HG02970 (cell line): Measurements from ENCODE around the gene DZANK1.
"Not testable (repeated sequence)": the region's sequence is repeated elsewhere in the genome, so short reads cannot be mapped to it uniquely, and the experiment has no call there.

Experiments
- ATAC-seq: cut with Tn5 transposase; IDR thresholded peaks from one replicate; pipeline ENCODE4 v1.9.1; 2021; ENCODE audit warnings: mild to moderate bottlenecking, moderate library complexity, moderate number of reproducible peaks; ENCODE audit not compliant: unreplicated experiment, low FRiP score

DZANK1 gene

DNA sequence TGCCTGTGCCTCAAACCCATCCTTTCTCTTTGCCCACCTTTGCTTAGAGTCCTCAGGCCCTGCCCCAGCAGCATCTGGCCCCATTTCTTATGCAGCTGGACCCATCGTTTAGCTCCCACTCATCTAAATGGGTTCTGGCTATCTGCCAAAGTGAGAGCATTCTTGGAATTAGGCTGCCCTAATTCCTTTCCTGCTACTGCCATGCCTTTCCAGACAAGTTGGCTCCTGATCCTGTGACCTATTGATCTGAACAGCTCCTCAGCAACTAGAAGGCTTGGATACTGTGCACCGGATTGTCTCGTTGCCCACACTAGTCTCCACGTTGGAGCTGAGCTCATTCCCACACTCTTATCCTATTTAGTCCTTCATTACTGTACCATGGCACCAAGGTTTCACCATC is 22.9 kb downstream of the DZANK1 start:
- no peak for ATAC-seq

DNA sequence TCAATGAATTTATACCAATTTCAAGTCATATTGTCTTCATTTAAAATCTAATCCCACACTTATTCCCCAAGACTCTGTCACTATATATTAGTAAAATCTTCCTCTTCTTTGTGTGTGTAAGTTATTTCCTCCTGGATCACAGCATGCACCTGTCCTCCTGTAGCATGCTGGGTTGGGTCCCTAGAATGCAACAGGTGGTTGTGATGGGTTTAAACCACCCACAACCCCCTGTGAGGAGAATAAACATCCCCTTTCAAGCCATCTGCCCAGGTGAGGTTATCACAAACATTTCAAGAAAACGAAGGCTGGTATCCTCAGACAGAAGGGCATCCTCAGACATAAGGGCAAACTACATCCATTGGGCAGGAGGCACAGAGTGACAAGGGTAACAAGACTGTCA is 26.4 kb downstream of the DZANK1 start:
- ATAC-seq: no peak

DNA sequence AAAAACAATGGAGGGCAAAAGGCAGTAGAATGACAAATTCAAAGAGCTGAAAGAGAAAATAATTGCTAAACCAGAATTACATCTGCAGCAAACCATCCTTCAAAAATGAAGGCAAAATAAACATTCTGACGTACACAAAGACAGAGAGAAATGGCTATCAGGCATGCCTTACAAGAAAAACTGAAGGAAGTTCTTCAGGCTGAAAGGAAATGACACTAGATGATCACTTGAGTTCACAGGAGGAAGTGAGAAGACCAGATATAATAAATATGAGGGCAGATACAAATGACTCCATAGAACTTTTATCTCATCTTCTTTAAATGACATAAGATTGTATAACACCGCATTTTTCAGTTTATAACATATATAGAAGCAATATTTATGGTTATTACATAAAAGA is 30.0 kb downstream of the DZANK1 start:
- ATAC-seq: no peak

DNA sequence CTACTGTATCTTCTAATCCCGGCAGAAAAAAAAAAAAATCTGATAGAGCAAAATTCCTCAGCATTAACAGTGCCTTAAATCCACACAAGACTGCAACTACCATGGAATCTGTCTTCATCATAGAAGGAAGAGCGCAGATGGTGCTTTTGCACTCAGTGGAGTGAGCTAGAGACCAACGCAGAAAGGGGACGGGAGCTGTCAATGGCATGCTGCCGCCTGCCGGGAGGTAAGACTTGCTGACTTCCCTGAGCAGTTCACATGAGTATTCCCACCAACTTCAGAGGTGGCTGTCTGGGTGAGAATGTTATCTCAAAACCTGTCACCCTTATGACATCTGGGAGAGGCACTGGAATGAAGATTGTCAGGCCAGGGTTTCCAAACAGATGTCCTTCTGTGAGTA is 35.6 kb downstream of the DZANK1 start:
- ATAC-seq: no peak

DNA sequence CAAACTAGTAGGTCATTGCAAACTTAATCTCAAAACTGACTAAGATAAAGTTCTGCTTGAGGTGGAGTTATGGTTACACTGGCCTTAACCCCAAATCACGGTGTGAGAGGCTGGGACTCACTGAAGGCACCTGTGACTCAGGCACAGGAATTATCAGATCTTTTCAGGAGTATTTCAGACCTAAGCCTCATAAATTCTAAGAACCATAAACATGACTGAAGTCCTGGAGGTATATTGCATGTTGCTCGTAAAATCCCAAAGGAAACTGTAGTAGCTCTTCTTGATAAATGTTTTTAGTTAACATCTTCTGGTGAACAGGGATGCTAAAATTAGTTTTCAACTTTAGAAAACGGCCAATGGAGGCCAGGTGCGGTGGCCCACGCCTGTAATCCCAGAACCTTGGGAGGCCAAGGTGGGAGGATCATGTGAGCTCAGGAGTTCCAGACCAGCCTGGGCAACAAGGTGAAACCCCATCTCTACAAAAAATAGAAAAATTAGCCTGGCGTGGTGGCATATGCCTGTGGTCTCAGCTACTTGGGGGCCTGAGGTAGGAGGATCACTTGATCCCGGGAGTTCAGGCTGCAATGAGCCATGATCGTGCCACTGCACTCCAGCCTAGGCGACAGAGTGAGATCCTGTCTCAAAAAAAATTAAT is 36.5 kb downstream of the DZANK1 start:
- no peak for ATAC-seq

DNA sequence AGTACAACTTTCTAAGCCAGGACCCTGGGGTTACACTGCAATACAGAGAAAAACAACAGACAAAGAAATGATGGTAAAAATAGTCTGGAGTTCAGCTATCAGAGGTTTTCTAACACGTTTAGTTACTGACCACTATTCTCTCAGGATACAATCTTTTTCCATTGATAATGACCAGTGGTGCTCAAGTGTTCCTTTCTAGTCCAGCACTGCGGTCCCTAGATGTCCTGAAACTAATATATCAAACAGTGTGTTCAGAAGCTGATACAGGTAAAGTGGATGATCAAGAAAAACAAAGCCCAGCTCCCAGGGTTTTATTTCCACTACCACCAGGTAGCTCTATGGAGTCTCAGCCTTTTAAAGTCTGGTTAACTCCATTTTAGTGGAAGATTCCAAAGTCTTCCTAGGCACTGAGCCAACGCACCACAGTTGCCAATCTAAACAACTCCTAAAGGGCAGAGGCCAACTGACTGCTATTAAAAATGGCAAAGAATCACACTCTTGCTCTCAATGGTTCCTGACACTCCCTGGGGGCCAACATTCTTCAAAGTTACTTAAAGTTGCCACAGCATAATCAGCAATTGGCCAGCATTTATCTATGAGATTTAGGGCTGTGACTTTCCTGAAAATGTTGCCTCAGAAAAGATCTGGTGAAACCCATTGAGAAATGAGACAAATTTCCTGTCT is 38.2 kb downstream of the DZANK1 start:
- no peak for ATAC-seq

DNA sequence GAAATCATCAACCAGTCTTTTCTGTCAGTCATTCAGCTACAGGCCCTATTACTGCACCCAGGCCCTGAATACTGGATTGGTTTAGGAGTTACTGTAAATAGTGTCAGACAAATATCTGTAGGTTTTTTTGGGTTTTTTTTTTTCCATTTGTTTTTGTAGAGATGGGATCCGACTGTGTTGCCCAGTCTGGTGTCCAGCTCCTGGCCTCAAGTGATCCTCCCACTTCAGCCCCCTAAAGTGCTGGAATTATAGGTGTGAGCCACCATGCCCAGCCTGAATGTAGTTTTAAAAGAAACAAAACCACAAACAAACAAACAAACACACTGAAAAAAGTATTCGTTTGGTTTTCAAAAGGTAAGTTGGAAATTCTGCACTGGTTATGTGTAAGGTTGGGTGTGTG is 39.6 kb downstream of the DZANK1 start:
- no peak for ATAC-seq

DNA sequence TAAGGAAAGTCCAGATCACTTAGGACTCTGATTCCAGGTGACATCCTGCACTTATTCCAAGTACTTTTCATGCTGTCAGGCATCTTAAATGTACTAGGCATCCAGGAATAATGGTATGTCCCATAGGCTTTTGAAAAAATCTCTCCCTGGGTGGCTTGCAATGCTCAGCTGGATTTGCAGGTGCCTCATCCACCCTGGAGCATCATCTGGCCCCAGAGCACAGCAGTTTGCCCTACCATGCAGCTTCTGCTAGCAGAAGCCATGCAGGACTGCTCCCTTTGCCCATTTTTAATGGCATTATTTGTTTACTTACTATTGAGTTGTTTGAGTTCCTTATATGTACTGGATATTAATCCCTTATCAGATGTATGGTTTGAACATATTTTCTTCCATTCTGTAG is 45.2 kb downstream of the DZANK1 start:
- ATAC-seq: no peak

DNA sequence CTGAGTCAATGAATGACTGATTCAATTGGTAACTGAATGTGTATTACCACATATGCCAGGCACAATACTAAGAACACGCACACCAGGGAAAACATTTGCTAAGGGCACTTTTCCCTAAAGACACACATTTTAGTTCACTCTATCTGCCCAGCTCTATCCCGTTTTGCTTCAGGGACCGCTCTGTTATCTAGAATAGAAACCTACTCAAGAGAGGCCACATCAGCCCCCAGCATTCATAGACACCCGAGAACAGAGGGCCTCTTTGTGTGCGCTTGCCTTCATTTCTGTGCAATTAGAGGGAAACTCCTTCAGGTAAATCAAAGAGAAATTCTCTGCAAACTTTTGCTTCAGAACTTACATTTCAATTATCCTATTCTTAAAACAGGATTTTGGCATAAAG is 50.3 kb downstream of the DZANK1 start:
- ATAC-seq: no peak

DNA sequence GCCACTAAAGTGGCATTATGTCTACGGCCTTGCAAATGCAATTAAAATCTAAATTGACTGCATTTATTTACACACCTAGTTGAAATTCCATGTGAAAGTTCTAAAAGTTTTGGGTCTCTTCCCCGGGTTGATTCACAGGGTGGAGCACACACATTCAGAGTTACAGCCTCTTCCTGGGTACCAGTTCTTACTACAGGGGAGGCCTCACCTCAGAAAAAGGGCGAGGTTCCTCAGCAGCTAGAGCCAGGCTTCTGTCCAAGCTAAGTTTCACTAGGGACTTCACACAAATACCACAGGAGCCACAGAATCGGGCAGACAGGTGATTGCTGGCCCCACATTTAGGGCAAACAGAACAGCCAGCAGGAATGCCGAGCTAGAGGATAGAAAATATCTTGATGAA is 52.7 kb downstream of the DZANK1 start:
- ATAC-seq: no peak

DNA sequence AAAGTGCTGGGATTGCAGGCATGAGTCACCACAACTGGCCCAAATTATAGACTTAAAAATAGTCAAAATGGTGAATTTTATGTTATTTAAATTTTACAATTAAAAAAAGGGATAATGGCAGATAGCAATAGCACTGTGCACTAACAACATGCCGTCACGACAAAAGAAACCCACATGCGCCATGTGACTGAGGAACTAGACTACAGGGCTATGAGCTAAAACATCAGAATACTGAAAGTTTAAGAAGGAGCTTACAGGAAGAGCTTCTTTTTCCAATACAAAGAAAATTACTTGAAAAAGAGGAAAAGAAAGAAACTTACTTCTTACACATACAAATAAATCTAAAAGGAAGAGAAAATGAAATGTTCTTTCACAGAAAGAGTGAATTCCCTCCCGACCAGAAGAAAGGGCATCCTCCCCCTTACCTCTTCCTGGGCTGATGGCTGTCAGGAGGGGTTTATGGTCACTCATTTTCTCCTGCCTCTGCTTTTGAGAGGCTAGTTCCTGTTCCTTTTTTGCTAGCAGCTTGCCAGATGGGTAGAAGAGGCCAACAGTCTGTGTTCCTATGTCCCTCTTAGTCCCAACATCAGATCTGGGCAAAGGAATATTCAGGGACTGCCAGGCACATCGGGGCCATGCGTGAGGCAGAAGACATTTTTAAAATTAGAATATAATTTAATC is 54.5 kb downstream of the DZANK1 start:
- ATAC-seq: no peak

DNA sequence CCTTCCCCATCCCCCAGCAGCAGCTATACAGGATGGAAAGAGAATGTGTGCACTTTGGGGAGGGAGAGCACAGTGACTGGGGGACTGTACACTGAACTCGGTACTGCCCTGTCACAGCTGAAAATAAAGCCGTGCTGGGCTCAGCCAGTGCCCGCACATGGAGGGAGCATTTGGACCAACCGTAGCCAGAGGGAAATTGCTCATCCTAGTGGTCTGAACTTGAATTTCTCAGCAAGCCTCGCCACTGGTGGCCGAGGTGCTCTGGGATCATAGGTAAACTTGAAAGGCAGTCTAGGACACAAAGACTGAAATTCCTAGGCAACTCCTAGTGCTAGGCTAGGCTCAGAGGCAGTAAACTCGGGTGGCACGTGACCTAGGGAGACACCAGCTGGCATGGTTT is 61.0 kb downstream of the DZANK1 start:
- ATAC-seq: no peak

DNA sequence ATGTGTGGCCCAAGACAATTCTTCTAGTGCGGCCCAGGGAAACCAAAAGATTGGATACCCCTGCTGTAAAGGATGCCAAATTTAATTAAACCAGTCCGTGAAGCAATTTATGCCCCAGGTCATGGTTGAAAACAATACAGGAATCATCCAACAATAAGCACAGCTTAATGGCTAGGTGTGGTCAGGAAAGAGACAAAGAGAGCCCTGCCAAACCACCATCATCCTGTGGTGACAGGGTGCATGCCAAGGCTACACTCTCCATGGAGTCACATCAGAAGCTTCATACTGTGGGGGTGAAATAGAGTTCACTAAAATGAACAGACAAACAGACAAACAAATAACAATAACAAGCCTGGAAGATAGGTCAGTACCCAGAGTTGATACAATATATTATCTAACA is 62.7 kb downstream of the DZANK1 start:
- no peak for ATAC-seq

DNA sequence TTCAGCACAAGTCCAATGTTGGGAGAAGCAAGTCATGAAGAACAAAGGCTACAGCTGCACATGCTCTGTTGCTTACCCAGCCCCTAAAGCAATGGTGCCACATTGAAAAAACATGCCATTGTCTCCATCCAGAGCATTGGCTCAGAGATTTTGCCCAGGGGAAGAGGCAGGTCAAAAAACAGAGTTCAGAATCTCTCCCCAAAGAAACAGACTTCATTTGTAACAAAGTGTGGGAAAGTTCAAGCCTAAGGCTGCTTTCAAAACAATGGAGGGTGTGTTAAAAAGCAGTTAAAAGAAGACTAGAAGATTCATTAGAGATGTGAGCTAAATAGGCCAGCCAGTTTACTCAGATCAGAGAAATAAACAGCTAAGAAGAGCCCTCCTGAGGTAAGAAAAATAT is 63.6 kb downstream of the DZANK1 start:
- no peak for ATAC-seq

DNA sequence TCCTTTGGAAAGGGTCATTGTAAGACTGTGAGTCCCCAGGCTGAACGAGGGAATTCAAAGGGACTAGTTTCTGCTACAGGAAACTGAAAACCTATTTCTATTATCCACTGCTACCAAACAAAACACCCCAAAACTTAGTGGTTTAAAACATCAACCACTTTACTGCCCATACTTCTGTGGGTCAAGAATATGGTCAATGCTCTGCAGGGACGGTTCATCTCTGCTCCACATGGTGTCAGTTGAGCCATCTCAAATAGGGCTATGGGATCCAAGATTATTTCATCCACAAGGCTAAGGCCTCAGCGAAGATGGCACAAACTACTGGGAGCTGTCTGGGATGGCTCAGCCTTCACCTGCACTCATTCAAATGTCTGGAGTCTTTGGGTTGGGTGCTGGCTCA is 65.5 kb downstream of the DZANK1 start:
- no peak for ATAC-seq

DNA sequence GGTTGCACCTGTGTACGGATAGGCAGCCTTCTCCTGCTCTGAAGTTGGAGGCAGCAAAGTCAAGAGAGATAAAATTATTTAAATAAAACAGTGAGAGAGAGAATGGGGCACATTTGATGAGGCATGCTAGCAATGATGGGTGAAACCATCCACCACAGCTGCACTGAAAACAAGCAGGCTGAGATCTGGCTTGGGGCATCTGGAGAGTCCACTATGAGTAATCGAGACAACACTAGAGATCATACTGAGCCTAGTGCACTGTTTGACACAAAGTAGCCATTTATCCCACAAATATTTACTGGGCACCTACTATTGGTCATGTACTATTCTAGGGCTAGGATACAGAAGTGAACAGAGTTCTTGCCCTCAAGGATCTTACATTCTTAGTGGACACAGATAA is 66.4 kb downstream of the DZANK1 start:
- no peak for ATAC-seq

DNA sequence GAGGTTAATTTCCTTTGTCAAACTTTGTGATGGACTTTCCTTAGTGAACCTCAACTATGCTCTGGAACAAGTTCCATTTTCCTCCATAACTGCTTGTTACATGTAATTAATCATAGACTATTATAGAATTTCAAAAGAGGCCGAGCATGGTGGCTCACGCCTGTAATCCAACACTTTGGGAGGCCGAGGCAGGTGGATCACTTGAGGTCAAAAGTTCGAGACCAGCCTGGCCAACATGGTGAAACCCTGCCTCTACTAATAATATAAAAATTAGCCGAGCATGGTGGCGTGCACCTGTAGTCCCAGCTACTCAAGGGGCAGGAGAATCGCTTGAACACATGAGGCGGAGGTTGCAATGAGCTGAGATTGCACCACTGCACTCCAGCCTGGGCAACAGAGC is 68.1 kb downstream of the DZANK1 start:
- ATAC-seq: not testable (repeated sequence)

DNA sequence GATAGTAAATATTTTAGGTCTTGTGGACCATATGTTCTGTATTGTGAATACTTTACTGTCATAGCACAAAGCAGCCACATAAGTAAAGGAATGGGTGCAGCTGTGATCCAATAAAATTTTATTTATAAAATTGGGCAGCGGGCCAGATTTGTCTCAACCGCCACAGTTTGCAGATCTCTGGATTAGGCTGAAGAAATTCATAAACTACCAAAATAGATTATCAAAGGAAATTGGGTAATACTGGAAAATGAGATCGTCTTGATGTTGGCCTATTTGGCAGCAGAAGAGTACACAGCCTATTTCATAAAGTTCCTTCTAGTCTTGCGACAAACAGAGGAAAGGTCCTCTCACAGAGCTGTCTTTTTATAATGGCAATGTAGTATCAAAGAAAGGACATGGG is 69.8 kb downstream of the DZANK1 start:
- ATAC-seq: no peak

DNA sequence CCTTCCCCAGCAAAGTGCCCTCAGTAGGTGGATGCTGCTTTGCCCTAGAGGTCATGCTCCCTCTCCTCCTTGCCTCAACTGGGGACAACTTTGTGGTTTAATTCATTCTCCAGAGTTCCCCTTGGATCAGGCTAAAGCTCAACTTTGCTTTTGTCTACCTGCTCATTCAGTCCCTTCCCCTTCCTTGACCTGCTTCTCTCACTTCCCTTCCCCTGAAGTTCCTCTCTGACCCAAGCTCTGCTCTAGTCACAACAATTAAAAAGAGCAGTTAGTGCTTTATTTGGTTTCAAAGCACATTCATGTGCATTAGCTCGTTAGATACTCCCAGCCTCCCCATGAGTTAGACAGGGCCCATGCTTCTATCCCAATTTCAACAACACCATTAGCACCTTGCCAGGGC is 71.3 kb downstream of the DZANK1 start:
- ATAC-seq: no peak

DNA sequence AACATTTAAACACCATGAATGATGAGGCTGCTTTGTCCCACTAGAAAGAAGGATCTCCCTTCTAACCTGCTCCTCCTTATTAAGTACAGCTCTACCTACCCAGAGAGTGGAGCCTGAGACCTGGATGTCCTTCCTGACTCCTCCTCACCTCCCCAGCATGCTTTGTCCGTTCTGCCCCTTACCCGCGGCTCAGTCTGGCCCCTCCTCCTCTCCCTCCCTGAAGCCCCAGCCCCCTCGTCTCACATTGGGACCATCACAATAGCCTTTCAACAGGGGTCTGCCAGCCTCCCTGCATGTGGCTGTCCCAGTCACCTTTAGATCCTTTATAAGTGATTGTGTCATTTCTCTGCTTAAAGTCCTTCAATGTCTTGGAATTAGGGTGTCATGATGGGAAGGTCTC is 72.5 kb downstream of the DZANK1 start:
- no peak for ATAC-seq

DNA sequence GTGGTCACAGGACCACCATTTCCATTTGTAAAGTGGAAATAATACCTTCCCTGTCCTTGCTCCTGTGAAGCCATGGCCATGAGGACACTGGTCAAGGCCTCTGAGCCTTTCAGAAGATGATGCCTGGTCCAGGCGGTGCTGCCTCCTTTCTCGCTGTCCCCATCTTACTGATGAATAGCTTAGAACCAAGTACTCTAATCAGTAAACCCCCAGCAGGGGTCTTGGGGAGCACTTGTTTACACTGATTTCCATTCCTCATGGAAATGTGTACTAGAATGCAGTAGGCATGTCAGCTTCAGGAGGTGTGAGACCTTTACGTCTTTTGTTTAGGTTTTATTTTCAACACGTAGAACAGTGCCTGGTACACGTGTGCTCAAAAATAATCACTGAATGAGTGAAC is 75.1 kb downstream of the DZANK1 start:
- ATAC-seq: no peak

DNA sequence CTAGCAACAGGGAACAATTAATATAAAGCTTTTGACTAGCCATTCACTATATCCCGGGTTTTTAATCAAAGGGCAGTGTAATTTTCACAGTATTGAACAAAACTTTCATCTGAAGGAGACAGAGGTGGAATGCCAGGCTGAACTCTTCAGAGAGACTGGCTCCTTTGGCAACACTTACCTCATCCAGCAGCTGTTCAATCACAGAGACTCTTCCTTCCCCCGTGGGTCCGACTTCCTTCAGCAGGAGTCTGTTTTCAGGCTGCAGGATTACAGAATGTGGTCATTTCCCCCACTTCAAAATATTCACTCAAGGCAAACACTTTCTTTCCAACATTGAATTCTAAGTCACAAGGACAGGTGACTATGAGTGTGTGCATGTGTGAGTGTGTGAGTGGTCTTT is 76.6 kb downstream of the DZANK1 start:
- ATAC-seq: no peak
